ENCODE data around the gene NTM.

DNA sequence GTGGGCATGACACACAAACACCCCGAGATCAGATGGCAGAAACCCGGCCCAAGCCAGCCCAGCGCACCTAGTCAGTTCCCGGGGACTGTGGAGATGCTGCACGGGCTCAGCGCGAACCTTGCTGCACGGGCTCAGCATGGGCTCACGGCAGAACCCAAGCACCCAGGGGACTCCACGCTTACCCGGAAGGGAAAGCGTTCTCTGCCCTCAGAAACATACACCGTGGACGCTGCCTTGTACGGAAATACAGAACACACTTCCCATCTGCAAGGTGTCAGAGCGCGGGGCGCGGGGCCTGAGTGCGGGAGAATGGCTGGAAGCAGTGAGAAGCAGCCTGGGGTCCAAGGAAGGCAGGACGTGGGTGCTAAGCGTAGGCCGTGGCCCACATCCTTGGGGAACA is 319.9 kb downstream of the NTM start:
- TF ChIP-seq CTCF (IDR thresholded peaks at IDR 0.05) (no peak), POLR2A (IDR thresholded peaks at IDR 0.05) (no peak)
